Smooth muscle cell (in vitro differentiated cells): Measurements from ENCODE around the gene SLC49A3. TPM values are rescaled to one million over a fixed set of nuclear protein-coding genes. Genes with fewer than 3 reads are reported as not detected.
"Not testable (repeated sequence)": the region's sequence is repeated elsewhere in the genome, so short reads cannot be mapped to it uniquely, and the experiment has no call there.

ENCODE experiments used
- DNase-seq: peaks from one replicate; lab custom pipeline; 2025; ENCODE audit not compliant: unreplicated experiment; lab: John Stamatoyannopoulos, UW
- H2AFZ ChIP-seq: fragments of 200-600 bp; sonication (generic); 2 replicates; pipeline ENCODE4 v1.6.0; 2016; ENCODE audit warnings: antibody characterized with exemption, low read depth, mild to moderate bottlenecking
- H3F3A ChIP-seq: fragments of 200-600 bp; sonication (generic); 2 replicates; pipeline ENCODE4 v1.6.0; 2017; ENCODE audit warnings: antibody characterized with exemption, low read depth
- H3K27ac ChIP-seq: fragments of 200-600 bp; sonication (generic); 2 replicates; pipeline ENCODE4 v1.5.1; 2016; ENCODE audit warnings: low read depth, mild to moderate bottlenecking
- H3K27me3 ChIP-seq: fragments of 200-600 bp; sonication (generic); 2 replicates; pipeline ENCODE4 v1.6.1; 2016; ENCODE audit warnings: low read depth, mild to moderate bottlenecking
- H3K36me3 ChIP-seq: fragments of 200-600 bp; sonication (generic); 2 replicates; pipeline ENCODE4 v1.5.1; 2016; ENCODE audit warnings: low read depth
- H3K4me1 ChIP-seq: fragments of 200-600 bp; sonication (generic); 2 replicates; pipeline ENCODE4 v1.5.1; 2016; ENCODE audit warnings: low read depth
- H3K4me2 ChIP-seq: fragments of 200-600 bp; sonication (generic); 2 replicates; pipeline ENCODE4 v1.6.0; 2016; ENCODE audit warnings: mild to moderate bottlenecking
- H3K4me3 ChIP-seq: fragments of 200-600 bp; sonication (generic); 2 replicates; pipeline ENCODE4 v1.5.1; 2016; ENCODE audit warnings: mild to moderate bottlenecking
- H3K79me2 ChIP-seq: fragments of 200-600 bp; sonication (generic); 2 replicates; pipeline ENCODE4 v1.6.0; 2016; ENCODE audit warnings: low read depth, mild to moderate bottlenecking
- H3K9ac ChIP-seq: fragments of 200-600 bp; sonication (generic); 2 replicates; pipeline ENCODE4 v1.6.0; 2016; ENCODE audit warnings: low read depth
- H3K9me3 ChIP-seq: fragments of 200-600 bp; sonication (generic); replicated peaks from 2 replicates; pipeline ENCODE4 v1.5.1; 2016; ENCODE audit warnings: low read depth
- H4K20me1 ChIP-seq: fragments of 200-600 bp; sonication (generic); 2 replicates; pipeline ENCODE4 v1.6.0; 2016; ENCODE audit warnings: low read depth
- CTCF ChIP-seq: fragments of 200-600 bp; sonication (generic); IDR thresholded peaks from 2 replicates; pipeline ENCODE4 v1.5.1; 2017; ENCODE audit warnings: borderline replicate concordance, mild to moderate bottlenecking, antibody characterized with exemption; ENCODE audit not compliant: insufficient read depth, poor library complexity, severe bottlenecking
- WGBS: methylation state at CpG from one replicate; pipeline ENCODE4 v1.1.7; 2016; ENCODE audit warnings: low lambda C conversion rate; 5-methylcytosine and 5-hydroxymethylcytosine counted together
- polyA plus RNA-seq: library from polyadenylated mRNA; unstranded; fragments of >200 nt; fragmentation: Nextera tagmentation; extraction: Ambion mirVana; gene quantifications from 2 replicates; pipeline ENCODE4 v1.2.1, GENCODE V29; 2016
- total RNA-seq: library from RNA; depleted of rRNA; stranded (reverse); fragments of >200 nt; gene quantifications from 2 replicates; pipeline ENCODE4 v1.2.3, GENCODE V29; 2014

Gene SLC49A3
- total and polyA plus RNA-seq, 2 experiments from 2014 or later, result 26.4 to 40.2 TPM

GRCh38 chr4:708631-708933 lies 19.6 kb upstream of the SLC49A3 start:
- peaks cover 20% of the 10 kb centered on the region for H3K4me1 ChIP-seq
- H3K9ac ChIP-seq, result no peak overlapping the region
- peaks cover 79% of the 10 kb centered on the region for H3K79me2 ChIP-seq
- H3K4me2 ChIP-seq, result peak overlapping the region; percentile 99
- no peak overlapping the region for H2AFZ ChIP-seq
- 97% methylated on average over 6 of the region's 6 CpGs for WGBS
- no peaks in the 10 kb centered on the region for H3F3A ChIP-seq
- H4K20me1 ChIP-seq, result peaks cover 66% of the 10 kb centered on the region
- no peak for TF ChIP-seq CTCF
- H3K36me3 ChIP-seq, result no peaks in the 10 kb centered on the region
- H3K27ac ChIP-seq, result no peak overlapping the region
- H3K27me3 ChIP-seq, result no peaks in the 10 kb centered on the region
- H3K9me3 ChIP-seq, result no peaks in the 10 kb centered on the region
- H3K4me3 ChIP-seq, result peak overlapping the region; percentile 100
- no peak for DNase-seq

GRCh38 chr4:707929-708630 lies 19.1 kb upstream of the SLC49A3 start:
- Histone ChIP-seq H3K27ac (no peak overlapping the region), H2AFZ (no peak overlapping the region), H3K27me3 (no peaks in the 10 kb centered on the region), H3K9ac (no peak overlapping the region), H3K4me3 (peak overlapping the region; percentile 100), H3K4me2 (peak overlapping the region; percentile 99), H3F3A (no peaks in the 10 kb centered on the region), H3K9me3 (no peaks in the 10 kb centered on the region), H3K4me1 (peaks cover 20% of the 10 kb centered on the region), H3K36me3 (no peaks in the 10 kb centered on the region), H3K79me2 (peaks cover 74% of the 10 kb centered on the region), H4K20me1 (peaks cover 61% of the 10 kb centered on the region)
- no peak for DNase-seq
- TF ChIP-seq CTCF, result no peak
- 94% methylated on average over 9 of the region's 11 CpGs for WGBS

GRCh38 chr4:706834-707598 lies 18.1 kb upstream of the SLC49A3 start:
- H3K9ac ChIP-seq, result peak overlapping the region; percentile 100
- 81% methylated on average over 20 of the region's 21 CpGs for WGBS

GRCh38 chr4:706083-706633 lies 17.2 kb upstream of the SLC49A3 start:
- H2AFZ ChIP-seq, result peak overlapping the region; percentile 85
- H3K36me3 ChIP-seq, H3K9me3 ChIP-seq, H3K27me3 ChIP-seq, DNase-seq, H3F3A ChIP-seq: not testable (repeated sequence)
- H3K4me2 ChIP-seq, result peak overlapping the region; percentile 99
- peak overlapping the region; percentile 72 for H3K27ac ChIP-seq
- H4K20me1 ChIP-seq, result peaks cover 44% of the 10 kb centered on the region
- 5% methylated on average over 20 of the region's 21 CpGs for WGBS
- peaks cover 20% of the 10 kb centered on the region for H3K4me1 ChIP-seq
- H3K9ac ChIP-seq, result peak overlapping the region; percentile 100
- peaks cover 56% of the 10 kb centered on the region for H3K79me2 ChIP-seq
- H3K4me3 ChIP-seq, result peak overlapping the region; percentile 100

More at GRCh38 chr4:706834-707598, 18.1 kb upstream of the SLC49A3 start:
- no peak for TF ChIP-seq CTCF
- no peaks in the 10 kb centered on the region for H3K36me3 ChIP-seq
- H3K79me2 ChIP-seq, result peaks cover 63% of the 10 kb centered on the region
- peaks cover 20% of the 10 kb centered on the region for H3K4me1 ChIP-seq
- peaks cover 50% of the 10 kb centered on the region for H4K20me1 ChIP-seq
- no peaks in the 10 kb centered on the region for H3K27me3 ChIP-seq
- no peak for DNase-seq
- no peak overlapping the region for H3K27ac ChIP-seq
- peak overlapping the region; percentile 99 for H3K4me2 ChIP-seq
- H3F3A ChIP-seq, result no peaks in the 10 kb centered on the region
- peak overlapping the region; percentile 100 for H3K4me3 ChIP-seq
- no peaks in the 10 kb centered on the region for H3K9me3 ChIP-seq
- H2AFZ ChIP-seq, result no peak overlapping the region
